ENCODE measurements around the gene PRKAR2B.
"Not testable (repeated sequence)": the region's sequence is repeated elsewhere in the genome, so short reads cannot be mapped to it uniquely, and the experiment has no call there.

Gene PRKAR2B

DNA sequence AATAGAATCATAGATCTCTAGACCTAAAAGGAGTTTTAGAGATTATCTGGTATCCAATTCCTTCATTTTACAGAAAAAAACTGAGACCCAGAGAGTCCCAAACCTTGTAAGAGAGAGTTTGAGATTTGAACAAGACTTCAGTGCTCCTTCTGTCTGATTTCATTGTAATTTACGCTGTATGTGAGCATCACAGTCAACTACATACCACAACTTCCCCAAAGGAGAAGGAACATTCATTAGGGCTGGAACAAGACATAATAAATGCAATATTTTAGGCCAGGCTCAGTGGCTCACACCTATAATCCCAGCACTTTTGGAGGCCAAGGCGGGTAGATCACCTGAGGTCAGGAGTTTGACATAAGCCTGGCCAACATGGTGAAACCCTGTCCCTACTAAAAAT, 17.3 kb upstream of the PRKAR2B start:
- DNase-seq (ENCODE audit: low read depth, low spot score) = no peak

DNA sequence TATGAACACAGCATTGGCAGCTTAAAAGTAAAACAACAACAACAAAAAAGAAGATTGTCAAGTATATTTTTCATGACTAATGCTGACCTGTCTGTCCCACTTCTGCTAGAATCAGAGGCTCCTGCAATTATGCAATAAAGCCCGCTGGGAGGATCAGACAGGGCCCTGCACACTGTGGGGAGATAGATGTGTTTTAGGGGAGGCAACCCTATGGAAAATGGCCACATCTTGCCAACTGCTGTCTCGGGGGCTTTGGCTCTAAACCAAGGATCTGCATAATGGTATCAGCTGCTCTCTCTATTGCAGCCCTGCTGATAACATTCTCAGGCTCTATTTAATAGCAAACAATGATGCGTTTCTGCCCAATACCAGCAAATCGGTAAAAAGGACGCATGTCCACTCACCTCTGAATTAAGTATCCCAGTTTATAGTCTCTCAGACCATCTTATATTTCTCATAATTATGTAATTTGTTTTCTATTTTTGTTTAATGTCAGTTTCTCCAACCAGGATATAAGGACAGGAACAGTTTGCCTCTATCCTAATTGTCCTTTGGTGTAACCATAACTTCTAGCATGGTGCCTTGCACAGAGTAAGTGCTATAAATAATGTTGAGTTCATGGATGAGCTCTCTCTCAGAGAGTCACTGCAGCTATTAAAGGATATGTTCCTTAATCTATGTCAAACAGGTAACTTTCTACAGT, 15.3 kb upstream of the PRKAR2B start:
- no peak for DNase-seq (ENCODE audit: low read depth, low spot score)

DNA sequence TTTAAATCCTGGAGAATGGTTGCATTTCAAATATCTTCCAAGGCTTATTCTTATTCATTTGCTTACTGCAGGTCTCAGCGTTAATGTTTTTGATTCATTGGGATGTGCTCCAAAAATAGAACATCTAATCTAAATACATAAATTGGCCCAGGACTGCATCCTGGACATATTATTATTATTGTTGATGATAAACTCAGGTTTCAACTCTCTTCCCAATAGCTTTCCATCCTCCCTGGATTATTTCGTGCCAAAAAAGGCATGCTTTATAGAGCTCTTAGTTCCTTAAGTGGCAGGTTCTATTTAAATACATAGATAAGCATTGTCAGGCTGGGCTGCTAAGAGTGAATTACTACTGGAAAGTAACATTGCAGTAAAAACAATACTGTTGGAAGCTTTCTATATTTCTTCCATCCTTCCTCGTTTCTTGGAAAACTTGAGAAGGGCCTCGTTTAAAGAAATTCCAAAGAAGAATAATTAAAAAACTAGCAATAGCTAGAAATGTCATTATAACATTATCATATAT, 14.7 kb upstream of the PRKAR2B start:
- no peak for DNase-seq (ENCODE audit: low read depth, low spot score)

DNA sequence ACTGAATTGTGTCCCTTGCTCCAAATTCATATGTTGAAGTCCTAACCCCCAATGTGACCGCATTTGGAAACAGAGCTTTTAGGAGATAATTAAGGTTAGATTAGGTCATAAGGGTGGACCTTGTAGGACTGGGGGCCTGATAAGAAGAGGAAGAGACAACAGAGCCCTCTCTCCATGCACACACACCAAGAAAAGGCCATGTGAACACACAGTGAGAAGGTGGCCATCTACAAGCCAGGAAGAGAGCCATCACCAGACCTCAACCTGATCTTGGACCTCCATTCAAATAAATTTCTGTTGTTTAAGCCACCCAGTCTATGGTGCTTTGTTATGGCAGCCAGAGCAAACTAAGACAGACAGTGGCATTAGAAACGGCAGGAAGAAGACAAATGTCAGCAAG, 12.5 kb upstream of the PRKAR2B start:
- DNase-seq (ENCODE audit: low read depth, low spot score) = no peak

DNA sequence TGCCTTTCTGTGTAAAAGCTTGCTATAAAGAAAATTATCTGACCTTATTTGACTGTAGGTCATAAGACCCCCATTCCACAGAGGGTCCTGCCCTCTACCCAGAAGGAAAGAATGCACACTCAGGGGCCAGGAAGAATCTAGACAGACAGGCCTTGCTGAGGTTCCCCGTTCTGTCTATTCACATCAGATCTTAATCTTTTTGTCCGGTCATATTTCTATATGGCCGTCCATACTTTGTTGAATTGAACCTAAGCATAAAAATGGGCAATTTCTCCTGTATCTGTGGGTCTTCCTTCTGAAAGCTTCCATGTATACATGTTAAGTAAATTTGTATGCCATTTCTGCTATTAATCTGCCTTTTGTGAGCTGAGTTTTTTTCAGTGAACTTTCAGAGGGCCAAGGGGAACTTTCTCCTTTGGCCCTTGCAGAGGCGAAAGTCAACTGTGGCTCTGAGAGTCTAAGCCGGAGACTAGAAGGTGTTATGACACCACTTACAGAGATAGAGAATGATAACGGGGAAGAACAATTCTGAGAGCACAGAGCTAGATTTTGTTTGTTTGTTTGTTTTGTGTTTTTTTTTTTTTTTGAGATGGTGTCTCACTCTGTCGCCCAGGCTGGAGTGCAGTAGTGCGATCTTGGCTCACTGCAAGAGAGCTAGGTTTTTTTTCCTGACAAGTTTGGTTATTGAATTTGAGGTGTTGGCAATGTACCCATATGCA, 11.6 kb upstream of the PRKAR2B start:
- no peak for DNase-seq (ENCODE audit: low read depth, low spot score)

DNA sequence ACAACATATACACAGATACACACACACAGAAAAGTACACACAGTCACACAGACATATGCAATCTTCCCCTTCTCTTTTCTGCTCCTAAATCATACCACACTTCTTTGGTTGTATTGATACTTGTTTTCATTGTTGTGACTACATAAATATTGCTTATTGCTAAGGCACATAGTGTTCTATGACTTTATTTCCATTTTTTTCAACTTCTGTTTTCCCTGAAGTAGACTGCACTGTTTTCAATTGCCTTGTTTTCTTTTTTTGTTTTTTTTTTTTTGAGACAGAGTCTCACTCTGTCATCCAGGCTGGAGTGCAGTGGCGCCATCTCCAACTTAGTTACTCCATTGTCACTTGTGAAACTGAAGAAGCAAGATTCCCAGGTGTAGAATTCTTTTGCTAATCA, 10.0 kb upstream of the PRKAR2B start:
- DNase-seq (ENCODE audit: low read depth, low spot score) = no peak

DNA sequence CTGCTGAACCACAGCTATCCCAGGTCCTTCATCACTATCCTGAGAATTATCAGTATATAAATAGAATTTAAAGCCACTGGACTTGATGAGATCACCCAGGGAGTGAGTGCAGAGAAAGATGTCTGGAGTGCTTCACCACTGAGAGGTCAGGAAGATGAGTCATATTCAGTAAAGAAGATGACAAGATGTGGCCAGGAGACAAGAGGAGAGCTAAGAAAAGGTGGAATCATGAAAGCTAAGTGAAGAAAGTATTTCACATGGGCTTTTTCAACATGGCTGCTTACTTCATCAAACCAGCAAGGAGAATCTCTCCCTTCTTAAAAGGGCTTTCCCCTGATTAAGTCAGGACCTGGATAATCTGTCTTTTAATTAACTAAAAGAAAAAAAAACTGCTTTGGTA, 9.1 kb upstream of the PRKAR2B start:
- peak; percentile 12 for DNase-seq (ENCODE audit: low read depth, low spot score)

DNA sequence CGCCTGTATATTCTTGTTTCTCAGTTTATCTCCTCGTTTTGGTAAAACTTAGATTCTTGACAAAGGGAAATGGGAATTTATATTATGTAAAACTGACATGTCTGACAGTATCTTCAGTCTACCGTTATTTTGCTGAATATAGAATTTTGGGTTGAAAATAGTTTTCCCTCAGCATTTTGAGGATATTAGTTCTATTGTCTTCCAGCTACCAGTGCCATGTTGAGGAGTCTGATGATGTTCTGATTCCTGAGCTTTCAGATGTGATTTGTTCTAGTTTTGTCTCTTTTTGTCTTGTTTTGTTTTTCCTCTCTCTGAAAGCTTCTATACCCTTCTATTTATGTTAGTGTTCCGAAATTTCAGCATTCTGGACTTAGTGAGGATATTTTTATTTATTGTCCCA, 8.0 kb upstream of the PRKAR2B start:
- DNase-seq (ENCODE audit: low read depth, low spot score) = no peak

DNA sequence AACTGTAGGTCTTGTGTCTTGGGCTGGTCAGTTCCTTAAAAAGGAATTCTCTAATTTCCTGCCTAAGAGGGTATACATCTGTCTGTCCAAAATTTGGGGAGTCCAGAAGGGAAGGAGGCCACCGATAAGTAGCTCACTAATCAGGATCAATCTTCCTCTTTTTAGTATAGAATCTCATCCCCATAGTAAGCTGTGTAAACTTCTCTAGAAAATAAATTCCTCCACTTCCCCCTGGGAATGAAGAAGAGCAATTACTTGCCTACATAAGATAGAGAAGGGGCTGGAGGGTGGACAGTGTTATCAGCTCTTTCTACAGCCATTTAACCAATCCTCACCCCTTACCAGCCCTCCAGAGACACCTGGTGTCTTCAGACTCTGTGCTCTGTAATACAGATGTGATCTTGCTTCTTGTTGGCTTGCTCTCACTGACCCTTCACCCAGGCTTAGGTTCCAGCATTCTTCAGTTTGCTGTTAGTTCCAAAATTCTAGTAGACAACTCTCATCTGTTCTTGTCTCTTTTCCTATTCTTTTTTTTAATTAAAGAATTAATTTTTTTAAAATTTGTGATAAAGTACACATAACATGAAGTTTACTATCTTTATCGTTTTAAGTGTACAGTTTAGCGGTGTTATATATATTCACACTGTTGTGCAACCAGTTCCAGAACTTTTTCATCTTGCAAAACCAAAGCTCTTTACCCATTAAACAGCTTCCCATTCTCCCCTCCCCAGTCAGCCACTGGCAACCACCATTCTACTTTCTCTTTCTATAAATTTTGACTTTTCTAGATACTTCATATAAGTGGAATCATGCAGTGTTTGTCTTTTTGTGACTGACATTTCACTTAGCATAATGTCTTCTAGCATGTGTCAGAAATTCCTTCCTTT, 6.5 kb upstream of the PRKAR2B start:
- no peak for DNase-seq (ENCODE audit: low read depth, low spot score)

DNA sequence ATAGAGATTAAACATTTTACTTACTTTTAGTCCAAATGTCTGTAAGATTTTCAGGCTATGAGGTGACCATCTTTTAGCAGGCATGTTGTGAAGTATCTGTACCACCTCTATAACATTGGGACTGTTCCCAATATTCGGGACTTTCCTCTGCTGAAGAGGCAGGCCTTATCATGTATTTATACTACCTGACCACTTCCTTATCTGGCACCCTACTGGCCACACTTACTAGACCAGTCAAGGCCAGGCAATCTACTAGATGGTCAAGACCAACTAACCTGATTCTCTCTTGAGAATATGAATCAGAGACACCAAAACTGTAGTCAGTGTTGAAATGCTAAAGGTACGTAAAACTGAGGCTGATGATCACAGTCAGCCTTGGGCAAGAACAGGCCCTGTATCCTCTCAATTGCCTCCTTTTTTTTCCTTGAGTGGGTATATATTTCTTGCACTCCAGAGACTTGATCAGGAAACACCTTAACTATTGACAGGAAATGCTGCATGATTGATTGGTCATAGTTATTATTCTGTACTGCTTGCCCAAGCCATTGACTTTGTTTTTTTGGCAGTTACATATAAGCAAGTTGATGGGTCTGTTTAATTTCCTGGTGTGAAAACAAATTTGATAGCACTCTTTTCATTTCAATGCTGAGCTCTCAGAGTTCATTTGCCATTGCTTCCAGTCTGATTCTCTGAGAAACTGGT, 5.2 kb upstream of the PRKAR2B start:
- no peak for DNase-seq (ENCODE audit: low read depth, low spot score)

DNA sequence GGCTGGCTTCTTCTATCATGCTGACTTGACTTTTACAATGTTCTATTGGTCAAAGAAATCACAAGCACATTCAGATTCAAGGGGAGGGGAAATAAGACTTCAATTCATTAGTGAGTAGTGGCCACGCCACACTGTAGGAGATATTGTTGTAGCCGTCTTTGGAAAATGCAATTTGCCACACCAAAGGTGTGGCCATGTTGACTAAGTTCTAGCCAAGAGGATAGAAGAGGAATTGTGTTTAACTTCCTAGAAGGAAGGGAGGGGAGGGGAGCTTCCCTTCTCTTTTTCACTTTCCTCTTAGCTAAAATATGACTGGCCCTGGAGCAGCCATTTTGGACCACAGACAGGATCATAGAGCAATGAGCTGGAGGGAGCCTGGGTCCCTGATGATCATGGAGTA, 3.4 kb upstream of the PRKAR2B start:
- no peak for DNase-seq (ENCODE audit: low read depth, low spot score)

DNA sequence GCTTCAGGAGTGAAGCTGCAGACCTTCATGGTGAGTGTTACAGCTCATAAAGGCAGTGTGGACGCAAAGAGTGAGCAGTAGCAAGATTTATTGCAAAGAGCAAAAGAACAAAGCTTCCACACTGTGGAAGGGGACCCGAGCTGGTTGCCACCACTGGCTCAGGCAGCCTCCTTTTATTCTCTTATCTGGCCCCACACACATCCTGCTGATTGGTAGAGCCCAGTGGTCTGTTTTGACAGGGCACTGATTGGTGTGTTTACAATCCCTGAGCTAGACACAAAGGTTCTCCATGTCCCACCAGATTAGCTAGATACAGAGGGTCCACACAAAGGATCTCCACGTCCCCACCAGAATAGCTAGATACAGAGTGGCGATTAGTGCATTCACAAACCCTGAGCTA, 2.7 kb upstream of the PRKAR2B start:
- DNase-seq (ENCODE audit: low read depth, low spot score) = not testable (repeated sequence)

DNA sequence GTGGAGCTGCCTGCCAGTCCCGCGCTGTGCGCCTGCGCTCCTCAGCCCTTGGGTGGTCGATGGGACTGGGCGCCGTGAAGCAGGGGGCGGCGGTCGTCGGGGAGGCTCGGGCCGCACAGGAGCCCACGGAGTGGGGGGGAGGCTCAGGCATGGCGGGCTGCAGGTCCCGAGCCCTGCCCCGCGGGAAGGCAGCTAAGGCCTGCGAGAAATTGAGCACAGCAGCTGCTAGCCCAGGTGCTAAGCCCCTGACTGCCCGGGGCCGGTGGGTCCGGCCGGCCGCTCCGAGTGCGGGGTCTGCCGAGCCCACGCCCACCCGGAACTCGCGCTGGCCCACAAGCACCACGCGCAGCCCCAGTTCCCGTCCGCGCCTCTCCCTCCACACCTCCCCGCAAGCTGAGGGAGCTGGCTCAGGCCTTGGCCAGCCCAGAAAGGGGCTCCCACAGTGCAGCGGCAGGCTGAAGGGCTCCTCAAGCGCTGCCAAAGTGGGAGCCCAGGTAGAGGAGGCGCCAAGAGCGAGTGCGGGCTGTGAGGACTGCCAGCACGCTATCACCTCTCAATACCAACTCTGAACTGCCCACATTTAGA, 2.1 kb upstream of the PRKAR2B start:
- DNase-seq (ENCODE audit: low read depth, low spot score) = not testable (repeated sequence)

DNA sequence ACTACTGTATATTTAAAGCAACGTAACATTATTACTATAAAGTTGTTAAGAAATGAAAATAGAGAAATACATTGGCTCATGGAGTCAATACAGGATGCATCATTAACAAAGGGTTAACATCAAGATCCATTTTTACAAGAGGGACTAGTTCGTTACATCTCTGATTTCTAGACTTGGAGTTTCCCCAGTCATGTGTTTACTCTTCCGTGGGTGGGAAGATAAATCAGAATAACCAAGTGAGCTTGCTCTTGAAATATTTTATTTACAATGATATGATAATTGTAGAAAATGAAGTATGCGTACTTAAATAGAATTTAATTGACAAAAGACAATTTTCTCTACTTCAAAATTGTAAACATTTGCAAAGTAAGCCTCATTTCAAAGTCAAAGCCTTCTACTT, 1.0 kb upstream of the PRKAR2B start:
- DNase-seq (ENCODE audit: low read depth, low spot score) = no peak

DNA sequence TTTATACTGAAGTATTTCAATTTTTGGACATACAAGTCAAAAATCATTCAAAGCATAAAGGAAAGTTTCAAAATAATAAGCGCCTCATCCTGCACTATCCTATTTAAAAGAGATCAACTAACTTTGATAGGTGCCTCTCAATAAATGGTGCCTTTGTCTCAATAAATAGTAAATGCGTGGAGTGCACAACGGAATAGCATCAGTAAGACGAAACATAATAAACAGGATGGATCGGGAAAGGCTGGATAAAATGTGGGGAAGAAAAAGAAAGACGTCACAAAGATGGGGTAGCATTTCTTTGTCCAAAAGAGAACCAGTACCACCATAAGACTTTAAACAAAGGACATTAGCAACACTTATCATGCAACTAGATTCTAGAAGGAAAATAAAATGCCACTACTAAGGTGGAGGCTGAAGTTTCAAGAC, 571 bp upstream of the PRKAR2B start:
- no peak for DNase-seq (ENCODE audit: low read depth, low spot score)

DNA sequence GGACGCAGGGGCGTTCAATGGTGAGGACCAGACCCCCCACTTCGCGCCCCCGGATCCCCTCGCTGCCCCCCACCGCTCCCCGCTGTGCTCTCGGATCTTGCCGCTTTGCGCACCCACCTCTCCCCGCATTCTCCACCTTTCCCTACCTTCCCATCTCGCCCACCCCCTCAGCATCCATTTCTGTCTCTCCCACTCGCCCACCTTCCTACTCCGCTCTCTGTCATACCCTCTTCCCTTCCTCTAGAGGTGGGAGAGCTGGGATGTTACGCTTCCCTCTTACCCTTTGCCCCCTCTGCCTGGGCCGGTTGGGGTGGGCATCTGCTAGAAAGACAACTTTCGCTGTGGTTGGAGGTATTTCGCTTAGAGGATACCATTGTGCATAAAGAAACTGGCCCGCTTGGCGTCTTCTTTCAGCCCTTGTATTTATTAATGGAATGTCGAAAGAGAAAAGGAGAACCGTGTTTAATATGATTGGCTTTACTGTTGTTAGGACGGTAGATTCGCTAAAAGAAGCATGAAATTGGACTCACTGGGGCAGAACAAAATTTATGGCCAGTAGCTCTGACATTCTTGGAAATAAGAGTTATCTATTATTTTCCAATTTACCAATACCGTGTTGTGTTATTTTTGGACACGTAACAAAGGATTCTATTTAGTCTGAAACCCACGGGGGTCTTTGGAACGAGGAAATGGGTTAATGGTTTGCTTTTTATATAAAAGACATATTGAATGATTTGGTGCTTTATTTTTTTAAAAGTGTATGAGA, 873 bp downstream of the PRKAR2B start:
- DNase-seq (ENCODE audit: low read depth, low spot score) = no peak

DNA sequence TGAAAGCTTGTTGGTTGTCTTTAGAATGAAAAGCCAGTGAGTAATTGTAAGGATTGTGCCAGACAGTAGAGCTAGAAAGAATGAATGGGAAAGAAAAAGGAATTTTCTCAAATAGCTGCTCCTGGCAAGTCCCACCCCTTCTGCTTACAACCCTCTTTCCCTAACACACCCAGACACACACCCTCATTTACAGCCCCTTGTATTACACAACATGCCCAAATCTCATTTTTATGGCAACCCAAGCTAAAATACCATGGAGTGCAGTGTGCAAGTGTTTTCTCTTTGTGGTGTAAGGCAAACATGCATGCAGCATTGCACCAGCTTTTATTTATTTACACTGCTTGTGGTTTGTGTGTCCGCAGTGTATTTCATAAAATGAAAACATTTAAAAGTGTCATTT, 1.5 kb downstream of the PRKAR2B start:
- DNase-seq (ENCODE audit: low read depth, low spot score) = peak; percentile 49

DNA sequence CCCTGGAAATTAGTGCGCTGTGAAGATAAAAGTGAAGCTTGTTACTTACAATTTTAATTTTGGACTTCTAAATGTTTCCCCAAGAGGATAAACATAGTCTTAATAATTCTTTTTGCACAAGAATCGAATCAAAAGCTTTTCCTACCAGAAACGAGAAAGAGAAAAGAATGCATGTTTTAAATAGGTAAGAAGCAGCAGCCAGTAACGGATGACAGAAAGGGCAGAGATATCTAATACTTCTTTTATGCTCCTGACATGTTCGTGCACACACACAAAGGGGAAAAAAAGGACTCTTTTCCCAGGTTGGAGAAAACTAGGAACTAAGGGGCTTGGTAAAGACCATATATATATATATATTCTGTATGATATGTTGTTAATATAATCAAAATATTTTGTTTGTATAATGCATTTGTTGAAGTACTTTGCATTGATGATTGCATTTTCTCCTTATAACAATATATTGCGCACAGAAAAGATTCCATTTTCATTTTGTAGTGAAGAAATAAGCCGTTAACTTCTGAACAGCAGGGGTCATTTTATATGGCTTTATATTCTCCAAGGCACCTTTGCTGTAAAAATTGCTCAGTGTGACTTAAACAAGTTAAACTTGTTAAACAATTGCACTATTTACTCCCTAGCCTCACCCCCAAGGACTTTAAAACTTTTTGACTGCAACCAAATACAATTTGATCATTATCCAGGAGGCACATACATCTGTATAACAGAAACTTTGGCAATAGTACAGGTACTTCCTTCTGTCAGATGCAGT, 2.2 kb downstream of the PRKAR2B start:
- no peak for DNase-seq (ENCODE audit: low read depth, low spot score)

DNA sequence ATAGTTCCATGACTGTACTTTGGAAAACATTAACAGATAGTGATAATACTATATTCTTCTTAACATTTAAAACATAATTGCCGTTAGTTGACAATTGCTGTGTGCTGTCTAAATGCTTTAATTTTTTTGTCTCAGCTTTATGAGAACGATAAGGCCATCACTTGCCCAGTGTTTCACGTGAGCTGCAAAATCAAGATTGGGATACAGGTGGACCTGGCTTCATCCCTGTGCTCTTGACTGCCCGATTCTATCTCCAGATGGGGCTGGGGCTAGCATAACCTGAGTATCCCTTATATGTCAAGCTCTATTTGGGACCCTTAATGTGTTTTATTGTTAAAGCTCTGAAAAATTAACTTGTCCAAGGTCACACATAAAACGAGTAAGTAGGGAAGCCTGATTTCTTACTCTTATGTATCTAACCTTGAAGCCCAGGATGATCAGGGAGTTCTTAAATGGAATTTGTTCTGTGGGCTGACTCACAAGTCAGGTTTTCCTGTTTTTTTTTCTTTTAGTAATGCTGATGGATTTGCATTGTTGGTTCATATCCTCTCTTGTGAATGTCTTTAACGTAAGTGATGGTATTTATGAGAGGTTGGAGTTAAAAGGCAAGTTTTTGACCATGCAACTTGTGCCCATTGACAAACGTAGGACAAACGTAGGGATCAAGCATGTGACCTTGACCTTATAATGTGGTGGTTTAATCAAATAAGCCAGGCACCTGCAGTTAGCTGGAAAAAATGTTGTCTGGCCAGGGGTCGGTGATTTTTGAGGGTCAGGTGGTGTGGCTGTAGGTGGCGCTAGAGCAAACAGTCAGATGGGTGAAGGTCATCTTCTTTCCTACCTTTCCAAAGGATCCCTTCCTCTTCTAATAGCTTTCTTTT, 3.6 kb downstream of the PRKAR2B start:
- no peak for DNase-seq (ENCODE audit: low read depth, low spot score)
